ENCODE results near the gene CBX5. TPM values are rescaled to one million over a fixed set of nuclear protein-coding genes. Genes with fewer than 3 reads are reported as not detected.

The CBX5 gene
- polyA plus RNA-seq, 4 donors: 2.7 to 40.1 (median 8.3) TPM

GRCh38 chr12:54280468-54281260, 742 bp upstream of the CBX5 start, which contains the start of gene HNRNPA1:
Gene HNRNPA1 (plus strand): TSS chr12:54280726. CDS start chr12:54280808, 82 bp downstream.
- Histone ChIP-seq H3K27ac (ENCODE audit: low read depth in 1 of 3, low read length in 2 of 3) (peak within 1 kb of the TSS; percentile 90 to 95 (median 91)), H3K9me3 (ENCODE audit: control insufficient read depth in 2 of 2, insufficient read depth in 1 of 2, low read depth in 1 of 2, low read length in 1 of 2) (no peaks in the 10 kb centered on the region), H3K4me1 (ENCODE audit: control insufficient read depth in 3 of 3, insufficient read depth in 2 of 3, low read depth in 1 of 3, low read length in 2 of 3) (peaks cover 3 to 26% (median 5%) of the 10 kb centered on the region in 3 donors), H3K36me3 (ENCODE audit: control insufficient read depth in 3 of 3, insufficient read depth in 2 of 3, low read depth in 1 of 3, low read length in 3 of 3) (peaks cover 17 to 20% (median 19%) of the 10 kb centered on the region in 3 donors), H3K4me3 (ENCODE audit: low read depth in 1 of 3, low read length in 3 of 3) (peak within 1 kb of the TSS; percentile 73 to 82 (median 74)), H3K27me3 (ENCODE audit: control insufficient read depth in 3 of 3, insufficient read depth in 3 of 3, low read length in 3 of 3) (no peaks in the 10 kb centered on the region)
- FAIRE-seq: peak; percentile 19
- peak; percentile 98 to 100 for DNase-seq
- WGBS, 3 donors: 0% methylated on average over 48 of the region's 48 CpGs

- no peaks in the 10 kb centered on the region for H3K27me3 ChIP-seq (ENCODE audit: control insufficient read depth in 3 of 3, insufficient read depth in 3 of 3, low read length in 3 of 3)
- no peaks in the 10 kb centered on the region for H3K9me3 ChIP-seq (ENCODE audit: control insufficient read depth in 2 of 2, insufficient read depth in 1 of 2, low read depth in 1 of 2, low read length in 1 of 2)
- no peak for DNase-seq
- H3K4me3 ChIP-seq (ENCODE audit: low read depth in 1 of 3, low read length in 3 of 3): peak overlapping the region; percentile 62 to 73 (median 64)
- H3K4me1 ChIP-seq (ENCODE audit: control insufficient read depth in 3 of 3, insufficient read depth in 2 of 3, low read depth in 1 of 3, low read length in 2 of 3): peaks cover 3 to 18% (median 5%) of the 10 kb centered on the region in 3 donors
- peak overlapping the region; percentile 90 to 95 (median 91) for H3K27ac ChIP-seq (ENCODE audit: low read depth in 1 of 3, low read length in 2 of 3)
- FAIRE-seq: no peak
- WGBS, 3 donors: 0 to 1% (median 0%) methylated on average over 19 of the region's 19 CpGs
- H3K36me3 ChIP-seq (ENCODE audit: control insufficient read depth in 3 of 3, insufficient read depth in 2 of 3, low read depth in 1 of 3, low read length in 3 of 3): peaks cover 15 to 20% (median 16%) of the 10 kb centered on the region in 3 donors
Measured at GRCh38 chr12:54279227-54279631, 693 bp downstream of the CBX5 start.

DNA sequence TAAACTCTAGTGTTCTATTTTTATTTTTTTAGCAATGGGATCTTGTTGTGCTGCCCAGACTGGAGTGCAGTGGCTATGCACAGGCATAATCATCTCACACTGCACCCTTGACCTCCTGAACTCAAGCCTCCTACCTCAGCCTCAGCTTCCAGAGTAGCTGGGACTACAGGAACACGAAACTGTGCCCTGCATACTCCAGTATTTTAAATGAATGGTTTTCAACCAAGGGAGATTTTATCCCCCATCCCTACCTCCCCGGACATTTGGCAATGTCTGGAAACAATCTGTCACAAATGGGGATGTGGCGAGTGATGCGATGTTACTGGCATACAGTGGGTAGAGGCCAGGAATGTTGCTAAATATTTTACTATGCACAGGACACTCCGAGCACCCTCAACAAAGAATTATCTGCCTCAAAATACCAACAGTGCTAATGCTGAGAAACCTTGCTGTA, 2.1 kb downstream of the CBX5 start:
- peak overlapping the region in 1 of 3 donors; percentile 12 for H3K4me3 ChIP-seq (ENCODE audit: low read depth in 1 of 3, low read length in 3 of 3)
- no peaks in the 10 kb centered on the region for H3K9me3 ChIP-seq (ENCODE audit: control insufficient read depth in 2 of 2, insufficient read depth in 1 of 2, low read depth in 1 of 2, low read length in 1 of 2)
- FAIRE-seq: no peak
- 31 to 40% (median 34%) methylated on average over 5 of the region's 5 CpGs for WGBS, 3 donors
- H3K27me3 ChIP-seq (ENCODE audit: control insufficient read depth in 3 of 3, insufficient read depth in 3 of 3, low read length in 3 of 3): no peaks in the 10 kb centered on the region
- peak in 1 of 2 donors; percentile 20 for DNase-seq
- peak overlapping the region in 2 of 3 donors; percentile 18 to 90 for H3K27ac ChIP-seq (ENCODE audit: low read depth in 1 of 3, low read length in 2 of 3)
- peaks cover 1 to 8% (median 5%) of the 10 kb centered on the region in 3 donors for H3K4me1 ChIP-seq (ENCODE audit: control insufficient read depth in 3 of 3, insufficient read depth in 2 of 3, low read depth in 1 of 3, low read length in 2 of 3)
- H3K36me3 ChIP-seq (ENCODE audit: control insufficient read depth in 3 of 3, insufficient read depth in 2 of 3, low read depth in 1 of 3, low read length in 3 of 3): peaks cover 7 to 12% (median 7%) of the 10 kb centered on the region in 3 donors

DNA sequence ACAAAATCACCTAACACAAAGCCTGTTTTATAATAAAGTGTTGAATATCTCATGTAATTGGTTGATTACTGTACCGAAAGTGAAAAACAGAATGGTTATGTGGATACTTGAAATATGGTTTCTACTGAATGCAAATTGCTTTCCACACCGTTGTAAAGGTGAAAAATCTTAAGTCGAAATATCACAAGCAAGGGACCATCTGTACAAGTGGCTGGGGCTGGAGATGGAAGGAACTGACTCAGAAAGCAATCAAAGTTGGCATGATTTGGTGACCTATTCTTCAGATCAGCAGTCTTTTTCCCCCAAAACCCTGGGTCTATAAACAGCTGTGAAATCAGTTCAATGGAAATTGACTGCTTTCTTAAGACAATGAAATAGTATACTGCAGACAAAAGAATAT, 3.6 kb downstream of the CBX5 start:
- 79 to 89% (median 80%) methylated on average over 3 of the region's 3 CpGs for WGBS, 3 donors
- H3K27ac ChIP-seq (ENCODE audit: low read depth in 1 of 3, low read length in 2 of 3): no peak overlapping the region
- no peak overlapping the region for H3K4me3 ChIP-seq (ENCODE audit: low read depth in 1 of 3, low read length in 3 of 3)
- peaks cover 0 to 8% (median 5%) of the 10 kb centered on the region in 3 donors for H3K4me1 ChIP-seq (ENCODE audit: control insufficient read depth in 3 of 3, insufficient read depth in 2 of 3, low read depth in 1 of 3, low read length in 2 of 3)
- DNase-seq: no peak
- H3K36me3 ChIP-seq (ENCODE audit: control insufficient read depth in 3 of 3, insufficient read depth in 2 of 3, low read depth in 1 of 3, low read length in 3 of 3): peaks cover 0 to 7% (median 2%) of the 10 kb centered on the region in 3 donors
- FAIRE-seq: no peak
- H3K27me3 ChIP-seq (ENCODE audit: control insufficient read depth in 3 of 3, insufficient read depth in 3 of 3, low read length in 3 of 3): no peaks in the 10 kb centered on the region
- no peaks in the 10 kb centered on the region for H3K9me3 ChIP-seq (ENCODE audit: control insufficient read depth in 2 of 2, insufficient read depth in 1 of 2, low read depth in 1 of 2, low read length in 1 of 2)

GRCh38 chr12:54273981-54274380, 5.9 kb downstream of the CBX5 start:
- no peak for DNase-seq
- peaks cover 0 to 10% (median 2%) of the 10 kb centered on the region in 3 donors for H3K36me3 ChIP-seq (ENCODE audit: control insufficient read depth in 3 of 3, insufficient read depth in 2 of 3, low read depth in 1 of 3, low read length in 3 of 3)
- WGBS, 3 donors: 79 to 92% (median 88%) methylated on average over 2 of the region's 2 CpGs
- no peak overlapping the region for H3K4me3 ChIP-seq (ENCODE audit: low read depth in 1 of 3, low read length in 3 of 3)
- peaks cover 0 to 8% (median 5%) of the 10 kb centered on the region in 3 donors for H3K4me1 ChIP-seq (ENCODE audit: control insufficient read depth in 3 of 3, insufficient read depth in 2 of 3, low read depth in 1 of 3, low read length in 2 of 3)
- no peak overlapping the region for H3K27ac ChIP-seq (ENCODE audit: low read depth in 1 of 3, low read length in 2 of 3)
- no peaks in the 10 kb centered on the region for H3K9me3 ChIP-seq (ENCODE audit: control insufficient read depth in 2 of 2, insufficient read depth in 1 of 2, low read depth in 1 of 2, low read length in 1 of 2)
- no peaks in the 10 kb centered on the region for H3K27me3 ChIP-seq (ENCODE audit: control insufficient read depth in 3 of 3, insufficient read depth in 3 of 3, low read length in 3 of 3)
- FAIRE-seq: no peak

DNA sequence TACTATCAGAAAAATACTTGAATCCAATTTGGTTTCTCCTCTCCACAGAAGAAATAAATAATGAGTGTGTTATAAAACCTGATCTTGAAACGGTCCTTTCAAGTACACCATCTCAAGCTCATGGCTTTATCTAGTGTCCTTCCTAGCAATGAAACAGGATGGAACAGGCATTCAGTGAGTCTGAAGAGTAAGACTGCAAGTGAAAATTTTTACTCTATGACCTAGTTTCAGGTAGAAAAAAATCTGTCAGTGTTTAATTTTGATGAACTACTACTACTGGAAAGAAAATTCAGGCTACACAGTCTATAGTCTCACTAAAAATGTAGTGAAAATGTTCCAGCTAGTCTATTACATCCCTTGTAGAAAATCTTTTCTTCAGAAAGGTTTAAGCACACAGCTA, 7.7 kb downstream of the CBX5 start:
- Histone ChIP-seq H3K9me3 (ENCODE audit: control insufficient read depth in 2 of 2, insufficient read depth in 1 of 2, low read depth in 1 of 2, low read length in 1 of 2) (no peaks in the 10 kb centered on the region), H3K4me3 (ENCODE audit: low read depth in 1 of 3, low read length in 3 of 3) (no peak overlapping the region), H3K36me3 (ENCODE audit: control insufficient read depth in 3 of 3, insufficient read depth in 2 of 3, low read depth in 1 of 3, low read length in 3 of 3) (peaks cover 0 to 10% (median 2%) of the 10 kb centered on the region in 3 donors), H3K27ac (ENCODE audit: low read depth in 1 of 3, low read length in 2 of 3) (no peak overlapping the region), H3K27me3 (ENCODE audit: control insufficient read depth in 3 of 3, insufficient read depth in 3 of 3, low read length in 3 of 3) (no peaks in the 10 kb centered on the region), H3K4me1 (ENCODE audit: control insufficient read depth in 3 of 3, insufficient read depth in 2 of 3, low read depth in 1 of 3, low read length in 2 of 3) (no peaks in the 10 kb centered on the region)
- 27 to 57% (median 47%) methylated on average over 1 of the region's 1 CpG for WGBS, 3 donors
- FAIRE-seq (no peak), DNase-seq (no peak)

DNA sequence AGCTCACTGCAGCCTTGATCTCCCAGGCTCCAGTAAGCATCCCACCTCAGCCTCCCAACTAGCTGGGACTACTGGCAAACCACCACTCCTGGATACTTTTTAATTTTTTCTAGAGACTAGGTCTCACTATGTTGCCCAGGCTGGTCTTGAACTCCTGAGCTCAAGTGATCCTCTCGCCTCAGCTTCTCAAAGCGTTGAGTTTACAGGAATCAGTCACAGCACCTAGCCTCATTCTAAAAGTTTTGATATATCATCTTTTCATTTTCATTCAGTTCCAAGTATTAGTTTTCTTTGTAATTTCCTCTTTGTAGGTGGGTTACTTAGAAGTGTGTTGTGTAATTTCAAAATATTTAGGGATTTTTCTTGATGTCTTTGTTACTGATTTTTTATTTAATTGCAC, 9.6 kb downstream of the CBX5 start:
- no peak for DNase-seq
- no peaks in the 10 kb centered on the region for H3K4me1 ChIP-seq (ENCODE audit: control insufficient read depth in 3 of 3, insufficient read depth in 2 of 3, low read depth in 1 of 3, low read length in 2 of 3)

GRCh38 chr12:54266852-54267251, 13.1 kb downstream of the CBX5 start:
- H3K4me1 ChIP-seq (ENCODE audit: control insufficient read depth in 3 of 3, insufficient read depth in 2 of 3, low read depth in 1 of 3, low read length in 2 of 3): peaks cover 0 to 7% (median 3%) of the 10 kb centered on the region in 3 donors
- 96 to 98% (median 97%) methylated on average over 2 of the region's 2 CpGs for WGBS, 3 donors
- no peaks in the 10 kb centered on the region for H3K27me3 ChIP-seq (ENCODE audit: control insufficient read depth in 3 of 3, insufficient read depth in 3 of 3, low read length in 3 of 3)
- no peak overlapping the region for H3K27ac ChIP-seq (ENCODE audit: low read depth in 1 of 3, low read length in 2 of 3)
- H3K36me3 ChIP-seq (ENCODE audit: control insufficient read depth in 3 of 3, insufficient read depth in 2 of 3, low read depth in 1 of 3, low read length in 3 of 3): peaks cover 0 to 6% (median 0%) of the 10 kb centered on the region in 3 donors
- no peak overlapping the region for H3K4me3 ChIP-seq (ENCODE audit: low read depth in 1 of 3, low read length in 3 of 3)
- no peak for FAIRE-seq
- no peaks in the 10 kb centered on the region for H3K9me3 ChIP-seq (ENCODE audit: control insufficient read depth in 2 of 2, insufficient read depth in 1 of 2, low read depth in 1 of 2, low read length in 1 of 2)
- no peak for DNase-seq

More for the DNA sequence above, 9.6 kb downstream of the CBX5 start:
- Histone ChIP-seq H3K4me3 (ENCODE audit: low read depth in 1 of 3, low read length in 3 of 3) (no peak overlapping the region), H3K9me3 (ENCODE audit: control insufficient read depth in 2 of 2, insufficient read depth in 1 of 2, low read depth in 1 of 2, low read length in 1 of 2) (no peaks in the 10 kb centered on the region), H3K27me3 (ENCODE audit: control insufficient read depth in 3 of 3, insufficient read depth in 3 of 3, low read length in 3 of 3) (no peaks in the 10 kb centered on the region), H3K36me3 (ENCODE audit: control insufficient read depth in 3 of 3, insufficient read depth in 2 of 3, low read depth in 1 of 3, low read length in 3 of 3) (peaks cover 0 to 10% (median 2%) of the 10 kb centered on the region in 3 donors), H3K27ac (ENCODE audit: low read depth in 1 of 3, low read length in 2 of 3) (no peak overlapping the region)
- no peak for FAIRE-seq
- WGBS, 3 donors: 84 to 91% (median 90%) methylated on average over 2 of the region's 2 CpGs

Data from small intestine (tissue), 7 donors.